K562 (cell line): ENCODE results near the gene TMPRSS6. TPM values are rescaled to one million over a fixed set of nuclear protein-coding genes. Genes with fewer than 3 reads are reported as not detected.

ENCODE experiments used
- CHD2 ChIP-seq: IDR thresholded peaks from 2 replicates; pipeline ENCODE4 v1.6.1; 2011; ENCODE audit warnings: low read depth, low read length
- CREM ChIP-seq: IDR thresholded peaks from 2 replicates; pipeline ENCODE4 v1.6.1; 2014; ENCODE audit warnings: antibody characterized with exemption, low read depth
- FOXK1 ChIP-seq: sonication (generic); formaldehyde crosslinking; IDR thresholded peaks from 2 replicates; pipeline ENCODE4 v1.8.0; 2022; ENCODE audit warnings: missing genetic modification reagents, mild to moderate bottlenecking, borderline replicate concordance
- GABPA ChIP-seq: fragments of 200-800 bp; sonication (Bioruptor generic); conservative IDR thresholded peaks from 2 replicates; pipeline ENCODE4 v1.6.1; 2016; ENCODE audit warnings: low read depth, missing genetic modification characterization, missing compliant biosample characterization
- HDAC1 ChIP-seq, 2 experiments: fragments of 450-650 bp; IDR thresholded peaks; 2 replicates each; pipeline ENCODE4 v1.6.1; 2016 to 2017; ENCODE audit warnings: inconsistent platforms in 1 of 2, mild to moderate bottlenecking in 1 of 2, moderate library complexity in 1 of 2
- HEY1 ChIP-seq: fragments of 250-450 bp; sonication (Bioruptor Pico); IDR thresholded peaks from 2 replicates; pipeline ENCODE4 v1.5.0; 2020; ENCODE audit warnings: mild to moderate bottlenecking, moderate library complexity, borderline replicate concordance
- HSF4 ChIP-seq: fragments of 250-450 bp; sonication (Bioruptor Pico); IDR thresholded peaks from 2 replicates; pipeline ENCODE4 v2.1.2; 2022; ENCODE audit warnings: mild to moderate bottlenecking, moderate library complexity, borderline replicate concordance
- ILF3 ChIP-seq: fragments of 450-650 bp; IDR thresholded peaks from 2 replicates; pipeline ENCODE4 v1.6.1; 2018; ENCODE audit warnings: antibody characterized with exemption, mild to moderate bottlenecking, moderate library complexity, borderline replicate concordance
- IRF2 ChIP-seq: sonication (generic); formaldehyde crosslinking; IDR thresholded peaks from 2 replicates; pipeline ENCODE4 v1.8.1; 2022; ENCODE audit warnings: mild to moderate bottlenecking, missing genetic modification reagents
- POLR2H ChIP-seq: IDR thresholded peaks from 2 replicates; pipeline ENCODE4 v1.6.1; 2016; ENCODE audit warnings: missing genetic modification characterization, low read depth, mild to moderate bottlenecking, control low read depth, missing compliant biosample characterization, moderate library complexity
- PYGO2 ChIP-seq: fragments of 450-650 bp; IDR thresholded peaks from 2 replicates; pipeline ENCODE4 v1.6.1; 2016; ENCODE audit warnings: mild to moderate bottlenecking, missing genetic modification characterization, moderate library complexity, missing compliant biosample characterization
- RFX1 ChIP-seq: fragments of 450-650 bp; IDR thresholded peaks from 2 replicates; pipeline ENCODE4 v1.6.1; 2016; ENCODE audit warnings: mild to moderate bottlenecking, moderate library complexity
- SREBF1 ChIP-seq: fragments of 150-350 bp; IDR thresholded peaks from 2 replicates; pipeline ENCODE4 v1.6.1; 2014; ENCODE audit warnings: antibody characterized with exemption, low read depth, low read length, borderline replicate concordance
- YBX1 ChIP-seq: fragments of 450-650 bp; IDR thresholded peaks from 2 replicates; pipeline ENCODE4 v1.7.1; 2016; ENCODE audit warnings: mild to moderate bottlenecking
- ZNF76 ChIP-seq: fragments of 250-450 bp; sonication (Bioruptor Pico); IDR thresholded peaks from 2 replicates; pipeline ENCODE4 v1.4.0; 2020; ENCODE audit warnings: mild to moderate bottlenecking, moderate library complexity, borderline replicate concordance
- polyA plus RNA-seq, 8 experiments: library from polyadenylated mRNA; depleted of rRNA in 4 of 8; stranded (reverse) in 5 of 8; unstranded in 3 of 8; fragments of >200 nt; fragmentation: Nextera tagmentation in 2 of 8; fragmentation: Illumina TruSeq in 1 of 8; extraction: Ambion mirVana in 2 of 8; extraction: Trizol in 1 of 8; gene quantifications; 2 replicates each; pipeline versions ENCODE4 v1.2.1 to v1.2.3, GENCODE V29; 2011 to 2014; ENCODE audit warnings: inconsistent platforms in 1 of 8, missing spikeins in 1 of 8
- total RNA-seq, 7 experiments: library from RNA; depleted of rRNA in 6 of 7; stranded (reverse); fragments of >200 nt in 6 of 7; fragmentation: Illumina TruSeq in 2 of 7; extraction: Trizol in 2 of 7; gene quantifications; 2 replicates each; pipeline versions ENCODE4 v1.2.1 to v1.2.3, GENCODE V29; 2011 to 2021; ENCODE audit warnings: low replicate concordance in 1 of 7
- TF ChIP-seq, protein P1 (sequence below): fragments of 250-450 bp; sonication (Bioruptor Pico); IDR thresholded peaks from 2 replicates; pipeline ENCODE4 v1.8.0; 2021; ENCODE audit warnings: moderate library complexity, mild to moderate bottlenecking, inconsistent platforms
- TF ChIP-seq, protein P2 (sequence below): IDR thresholded peaks from 3 replicates; pipeline ENCODE4 v1.6.1; 2011; ENCODE audit warnings: borderline replicate concordance, mild to moderate bottlenecking, moderate library complexity; ENCODE audit not compliant: insufficient read length; ENCODE audit errors: extremely low read depth
- TF ChIP-seq, protein P3 (sequence below): fragments of 250-450 bp; sonication (Bioruptor Pico); IDR thresholded peaks from 2 replicates; pipeline ENCODE4 v1.8.0; 2022; ENCODE audit warnings: moderate library complexity, mild to moderate bottlenecking, inconsistent platforms
- TF ChIP-seq, protein P4 (sequence below): fragments of 450-650 bp; IDR thresholded peaks from 2 replicates; pipeline ENCODE4 v1.6.1; 2016; ENCODE audit warnings: borderline replicate concordance

TMPRSS6 gene
- total and polyA plus RNA-seq, 9 of the 15 experiments (the other 6 are each of a cell fraction or from before 2014, with no cell fraction given), result 0.03 TPM; not detected in 8

DNA sequence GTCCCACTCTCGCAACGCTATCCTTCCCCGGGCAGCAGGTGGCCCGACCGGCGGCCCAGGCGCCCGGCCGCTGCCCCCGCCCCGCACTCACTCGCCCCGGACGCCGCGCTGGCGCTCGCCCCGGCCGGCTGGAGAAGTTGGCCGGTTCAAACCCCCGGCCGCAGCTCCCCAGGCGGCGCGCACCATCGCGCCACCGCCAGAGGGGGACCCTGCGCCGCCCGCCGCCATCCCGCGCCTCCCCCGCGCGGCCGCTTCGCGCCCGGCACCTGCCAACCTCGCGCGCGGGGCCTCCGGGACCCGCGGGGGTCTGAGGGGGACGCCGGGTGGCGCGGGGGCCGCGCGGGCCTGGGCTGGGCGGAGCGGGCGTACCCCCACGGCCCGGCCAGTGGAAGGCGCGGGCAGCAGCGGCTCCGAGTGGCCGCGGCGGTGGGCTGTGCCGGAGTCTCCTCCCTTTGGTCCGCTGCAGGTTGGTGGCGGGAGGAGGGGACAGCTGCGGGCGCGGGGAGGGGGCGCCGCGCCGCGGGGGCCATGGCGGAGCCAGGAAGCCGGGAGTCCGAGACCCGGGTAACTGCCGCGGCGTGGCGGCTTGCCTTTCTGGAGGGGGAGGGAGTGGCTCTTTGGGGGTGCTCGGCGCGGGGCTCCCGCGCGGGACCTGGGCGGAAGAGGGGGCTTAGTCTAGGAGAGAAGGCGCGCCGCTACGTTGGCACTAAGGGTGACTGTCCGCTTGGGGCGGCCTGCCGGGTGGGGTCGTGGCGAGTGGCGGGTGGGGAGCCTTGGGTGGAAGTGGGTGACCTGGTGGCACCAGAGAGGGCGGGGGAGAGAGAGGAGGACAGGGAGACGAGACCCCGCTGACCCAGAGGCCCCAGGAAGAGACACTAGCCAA lies 90.0 kb downstream of the TMPRSS6 start, which contains the start of the genes MPST and TST (continued):
- TF ChIP-seq, protein P1, sequence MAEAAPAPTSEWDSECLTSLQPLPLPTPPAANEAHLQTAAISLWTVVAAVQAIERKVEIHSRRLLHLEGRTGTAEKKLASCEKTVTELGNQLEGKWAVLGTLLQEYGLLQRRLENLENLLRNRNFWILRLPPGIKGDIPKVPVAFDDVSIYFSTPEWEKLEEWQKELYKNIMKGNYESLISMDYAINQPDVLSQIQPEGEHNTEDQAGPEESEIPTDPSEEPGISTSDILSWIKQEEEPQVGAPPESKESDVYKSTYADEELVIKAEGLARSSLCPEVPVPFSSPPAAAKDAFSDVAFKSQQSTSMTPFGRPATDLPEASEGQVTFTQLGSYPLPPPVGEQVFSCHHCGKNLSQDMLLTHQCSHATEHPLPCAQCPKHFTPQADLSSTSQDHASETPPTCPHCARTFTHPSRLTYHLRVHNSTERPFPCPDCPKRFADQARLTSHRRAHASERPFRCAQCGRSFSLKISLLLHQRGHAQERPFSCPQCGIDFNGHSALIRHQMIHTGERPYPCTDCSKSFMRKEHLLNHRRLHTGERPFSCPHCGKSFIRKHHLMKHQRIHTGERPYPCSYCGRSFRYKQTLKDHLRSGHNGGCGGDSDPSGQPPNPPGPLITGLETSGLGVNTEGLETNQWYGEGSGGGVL, result no peak
- TF ChIP-seq, protein P2, sequence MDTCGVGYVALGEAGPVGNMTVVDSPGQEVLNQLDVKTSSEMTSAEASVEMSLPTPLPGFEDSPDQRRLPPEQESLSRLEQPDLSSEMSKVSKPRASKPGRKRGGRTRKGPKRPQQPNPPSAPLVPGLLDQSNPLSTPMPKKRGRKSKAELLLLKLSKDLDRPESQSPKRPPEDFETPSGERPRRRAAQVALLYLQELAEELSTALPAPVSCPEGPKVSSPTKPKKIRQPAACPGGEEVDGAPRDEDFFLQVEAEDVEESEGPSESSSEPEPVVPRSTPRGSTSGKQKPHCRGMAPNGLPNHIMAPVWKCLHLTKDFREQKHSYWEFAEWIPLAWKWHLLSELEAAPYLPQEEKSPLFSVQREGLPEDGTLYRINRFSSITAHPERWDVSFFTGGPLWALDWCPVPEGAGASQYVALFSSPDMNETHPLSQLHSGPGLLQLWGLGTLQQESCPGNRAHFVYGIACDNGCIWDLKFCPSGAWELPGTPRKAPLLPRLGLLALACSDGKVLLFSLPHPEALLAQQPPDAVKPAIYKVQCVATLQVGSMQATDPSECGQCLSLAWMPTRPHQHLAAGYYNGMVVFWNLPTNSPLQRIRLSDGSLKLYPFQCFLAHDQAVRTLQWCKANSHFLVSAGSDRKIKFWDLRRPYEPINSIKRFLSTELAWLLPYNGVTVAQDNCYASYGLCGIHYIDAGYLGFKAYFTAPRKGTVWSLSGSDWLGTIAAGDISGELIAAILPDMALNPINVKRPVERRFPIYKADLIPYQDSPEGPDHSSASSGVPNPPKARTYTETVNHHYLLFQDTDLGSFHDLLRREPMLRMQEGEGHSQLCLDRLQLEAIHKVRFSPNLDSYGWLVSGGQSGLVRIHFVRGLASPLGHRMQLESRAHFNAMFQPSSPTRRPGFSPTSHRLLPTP, result no peak
- TF ChIP-seq HEY1 (CRISPR knock-in tag) (no peak), GABPA (tag) (no peak), HSF4 (no peak), PYGO2 (no peak), FOXK1 (CRISPR knock-in tag) (no peak), IRF2 (no peak), POLR2H (tag) (peak; percentile 35; the same call in 1 of the 2 replicates), SREBF1 (no peak), CHD2 (no peak), RFX1 (no peak), CREM (peak; percentile 3; the same call in 1 of the 2 replicates), YBX1 (no peak), ILF3 (no peak), HDAC1 (IDR thresholded peaks at IDR 0.05) (peak in 1 of 2 experiments; percentile 55; a peak in 1 of 4 replicates), ZNF76 (CRISPR knock-in tag) (no peak)
- TF ChIP-seq, protein P3, sequence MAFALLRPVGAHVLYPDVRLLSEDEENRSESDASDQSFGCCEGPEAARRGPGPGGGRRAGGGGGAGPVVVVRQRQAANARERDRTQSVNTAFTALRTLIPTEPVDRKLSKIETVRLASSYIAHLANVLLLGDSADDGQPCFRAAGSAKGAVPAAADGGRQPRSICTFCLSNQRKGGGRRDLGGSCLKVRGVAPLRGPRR, result no peak
- TF ChIP-seq, protein P4, sequence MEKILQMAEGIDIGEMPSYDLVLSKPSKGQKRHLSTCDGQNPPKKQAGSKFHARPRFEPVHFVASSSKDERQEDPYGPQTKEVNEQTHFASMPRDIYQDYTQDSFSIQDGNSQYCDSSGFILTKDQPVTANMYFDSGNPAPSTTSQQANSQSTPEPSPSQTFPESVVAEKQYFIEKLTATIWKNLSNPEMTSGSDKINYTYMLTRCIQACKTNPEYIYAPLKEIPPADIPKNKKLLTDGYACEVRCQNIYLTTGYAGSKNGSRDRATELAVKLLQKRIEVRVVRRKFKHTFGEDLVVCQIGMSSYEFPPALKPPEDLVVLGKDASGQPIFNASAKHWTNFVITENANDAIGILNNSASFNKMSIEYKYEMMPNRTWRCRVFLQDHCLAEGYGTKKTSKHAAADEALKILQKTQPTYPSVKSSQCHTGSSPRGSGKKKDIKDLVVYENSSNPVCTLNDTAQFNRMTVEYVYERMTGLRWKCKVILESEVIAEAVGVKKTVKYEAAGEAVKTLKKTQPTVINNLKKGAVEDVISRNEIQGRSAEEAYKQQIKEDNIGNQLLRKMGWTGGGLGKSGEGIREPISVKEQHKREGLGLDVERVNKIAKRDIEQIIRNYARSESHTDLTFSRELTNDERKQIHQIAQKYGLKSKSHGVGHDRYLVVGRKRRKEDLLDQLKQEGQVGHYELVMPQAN, result no peak
